OCI-LY7 (cell line): Measurements from ENCODE around the gene KBTBD8. TPM values are rescaled to one million over a fixed set of nuclear protein-coding genes. Genes with fewer than 3 reads are reported as not detected.
A peak's percentile ranks its signal among the peaks of the same experiment; 100 is the strongest.

Source experiments
- BruUV-seq: library from RNA; stranded (reverse); fragments of 400-500 nt; replicated peaks from 2 replicates; lab custom pipeline; 2021; lab: Mats Ljungman, UMichigan
- CTCF ChIA-PET: fragments of 300-600 bp; sonication (Branson Sonifier 250); formaldehyde crosslinking; loops from one replicate; lab custom pipeline; 2022; ENCODE audit warnings: antibody characterized with exemption; ENCODE audit not compliant: unreplicated experiment; lab: Charles Lee
- POLR2A ChIA-PET: fragments of 300-600 bp; sonication (Branson Sonifier 250); formaldehyde crosslinking; loops from one replicate; lab custom pipeline; 2022; ENCODE audit warnings: antibody characterized with exemption; lab: Charles Lee
- DNase-seq: peaks from one replicate; pipeline ENCODE4 v3.0.0-alpha.2; 2015; ENCODE audit warnings: low spot score
- H2AFZ ChIP-seq: fragments of 200-600 bp; sonication (generic), shearing (Covaris generic); 2 replicates; pipeline ENCODE4 v1.6.1; 2014; ENCODE audit warnings: mild to moderate bottlenecking, antibody characterized with exemption, low read length, moderate library complexity
- H3K27ac ChIP-seq: fragments of 200-600 bp; sonication (generic); 2 replicates; pipeline ENCODE4 v1.5.1; 2014; ENCODE audit warnings: mixed run types, low read depth, mild to moderate bottlenecking, moderate library complexity, low read length, inconsistent platforms; ENCODE audit not compliant: poor library complexity, severe bottlenecking
- H3K36me3 ChIP-seq: fragments of 200-600 bp; sonication (generic); 2 replicates; pipeline ENCODE4 v1.6.1; 2014; ENCODE audit warnings: mild to moderate bottlenecking, antibody characterized with exemption, low read length, moderate library complexity, mixed read lengths; ENCODE audit not compliant: insufficient read depth
- H3K4me1 ChIP-seq: fragments of 200-600 bp; sonication (generic); 2 replicates; pipeline ENCODE4 v1.5.1; 2014; ENCODE audit warnings: mild to moderate bottlenecking, low read length; ENCODE audit not compliant: insufficient read depth, poor library complexity, severe bottlenecking
- H3K4me2 ChIP-seq: fragments of 200-600 bp; sonication (generic); 2 replicates; pipeline ENCODE4 v1.6.1; 2014; ENCODE audit warnings: mild to moderate bottlenecking, low read length
- H3K4me3 ChIP-seq: fragments of 200-600 bp; sonication (generic); 2 replicates; pipeline ENCODE4 v1.5.1; 2014; ENCODE audit warnings: mild to moderate bottlenecking, low read depth, low read length; ENCODE audit not compliant: poor library complexity, severe bottlenecking
- H3K79me2 ChIP-seq: fragments of 200-600 bp; sonication (generic); 2 replicates; pipeline ENCODE4 v1.6.1; 2016; ENCODE audit warnings: low read depth, mild to moderate bottlenecking, low read length, moderate library complexity, mixed read lengths; ENCODE audit not compliant: insufficient read depth
- H3K9me2 ChIP-seq: fragments of 200-600 bp; sonication (generic); 2 replicates; pipeline ENCODE4 v1.6.1; 2016; ENCODE audit warnings: mild to moderate bottlenecking, low read length, mixed read lengths; ENCODE audit not compliant: insufficient read depth
- H3K9me3 ChIP-seq: fragments of 200-600 bp; sonication (generic); 2 replicates; pipeline ENCODE4 v1.6.1; 2014; ENCODE audit warnings: mild to moderate bottlenecking, mixed run types, low read length, mixed read lengths
- H4K20me1 ChIP-seq: fragments of 200-600 bp; sonication (generic); 2 replicates; pipeline ENCODE4 v1.6.1; 2014; ENCODE audit warnings: mild to moderate bottlenecking, antibody characterized with exemption, low read length, moderate library complexity, mixed read lengths; ENCODE audit not compliant: insufficient read depth
- CTCF ChIP-seq: fragments of 200-600 bp; sonication (generic); conservative IDR thresholded peaks from 2 replicates; pipeline ENCODE4 v1.5.1; 2014; ENCODE audit warnings: mild to moderate bottlenecking, antibody characterized with exemption, low read length, moderate library complexity, mixed read lengths
- EZH2phosphoT487 ChIP-seq: fragments of 200-600 bp; sonication (generic); IDR thresholded peaks from 2 replicates; pipeline ENCODE4 v1.6.1; 2018; ENCODE audit warnings: low read depth, borderline replicate concordance, mild to moderate bottlenecking, mixed run types, antibody characterized with exemption, low read length, moderate library complexity, mixed read lengths
- intact Hi-C: fragments of 100-400 bp; cut with micrococcal nuclease; formaldehyde crosslinking; loops from one replicate; pipeline ENCODE4 v1.10.0; 2022; ENCODE audit not compliant: unreplicated experiment
- total RNA-seq, 2 experiments: library from RNA; depleted of rRNA in 1 of 2; stranded (reverse); fragments of >200 nt in 1 of 2; shearing (Covaris generic) in 1 of 2; gene quantifications; 2 replicates each; pipeline ENCODE4 v1.2.3, GENCODE V29; 2014 to 2022

KBTBD8 gene
- total RNA-seq, 2 experiments from 2014 or later, result 16.4 to 24.8 TPM

DNA sequence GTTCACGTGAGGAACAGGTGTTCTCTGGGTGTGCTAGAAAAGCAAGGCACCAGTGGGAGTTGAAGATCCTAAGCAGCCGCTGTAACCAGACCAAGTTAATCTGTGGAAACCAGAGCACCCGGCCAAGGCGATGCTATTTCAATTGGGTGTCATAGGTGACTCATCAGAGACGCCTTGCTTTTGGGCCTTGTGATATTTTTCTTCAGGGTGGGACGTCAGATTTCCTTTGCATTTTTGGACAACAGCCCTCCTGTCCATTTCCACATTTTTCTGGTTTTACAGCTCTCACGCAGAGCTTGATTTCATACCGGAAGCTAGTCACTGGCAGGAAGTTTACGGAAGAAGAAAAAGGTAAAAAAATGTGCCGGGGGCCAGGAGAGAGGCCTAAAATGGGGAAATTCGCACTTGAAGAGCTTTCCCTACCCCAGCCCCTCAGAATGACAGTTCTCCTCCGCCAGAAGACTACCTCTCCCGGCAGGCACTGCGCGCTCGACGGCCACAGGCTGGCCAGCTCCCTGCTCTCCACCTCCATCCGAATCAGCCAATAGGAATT, 471 bp upstream of the KBTBD8 start:
- peak overlapping the region; percentile 70 for H3K4me2 ChIP-seq
- H3K9me3 ChIP-seq, result no peaks in the 10 kb centered on the region
- no TSS peak for BruUV-seq
- H3K4me1 ChIP-seq, result peaks cover 44% of the 10 kb centered on the region
- peaks cover 15% of the 10 kb centered on the region; the same call in 1 of the 2 replicates for H4K20me1 ChIP-seq
- ChIA-PET POLR2A (interaction anchor here (0.6 to 4.4 kb wide), 22 partner anchors 8 to 503 kb away, joined by 3 to 68 read pairs (median 6); no protein-coding TSS in a partner anchor), CTCF (interaction anchor here (0.6 to 1.1 kb wide), 7 partner anchors 9 to 596 kb away, joined by 3 to 6 read pairs (median 4); no protein-coding TSS in a partner anchor)
- no peak overlapping the region for H3K27ac ChIP-seq
- H3K36me3 ChIP-seq, result peaks cover 17% of the 10 kb centered on the region
- peak overlapping the region; percentile 92 for H3K4me3 ChIP-seq
- H3K79me2 ChIP-seq, result peaks cover 37% of the 10 kb centered on the region
- H2AFZ ChIP-seq, result peak overlapping the region; percentile 78
- TF ChIP-seq EZH2phosphoT487, result no peak
- no peak for TF ChIP-seq CTCF
- no peak for DNase-seq
- no peaks in the 10 kb centered on the region for H3K9me2 ChIP-seq
- intact Hi-C loops, result loop anchor here (1.0 kb wide), 2 partner anchors 19 to 51 kb away; no protein-coding TSS in a partner anchor

GRCh38 chr3:66998904-66999235, 763 bp downstream of the KBTBD8 start:
- Histone ChIP-seq H3K4me1 (peaks cover 50% of the 10 kb centered on the region), H3K27ac (peak overlapping the region; percentile 18), H3K79me2 (peaks cover 46% of the 10 kb centered on the region), H3K4me3 (peak overlapping the region; percentile 92), H3K9me3 (no peaks in the 10 kb centered on the region), H4K20me1 (peaks cover 15% of the 10 kb centered on the region; the same call in 1 of the 2 replicates), H3K36me3 (peaks cover 29% of the 10 kb centered on the region), H3K9me2 (no peaks in the 10 kb centered on the region), H2AFZ (no peak overlapping the region), H3K4me2 (peak overlapping the region; percentile 85)
- CTCF ChIA-PET, result no interaction called here
- no TSS peak for BruUV-seq
- intact Hi-C loops, result loop anchor here (1.0 kb wide), 2 partner anchors 17 to 49 kb away; no protein-coding TSS in a partner anchor
- no peak for TF ChIP-seq EZH2phosphoT487
- no peak for TF ChIP-seq CTCF
- POLR2A ChIA-PET, result interaction anchor here (1.0 to 4.4 kb wide), 9 partner anchors 8 to 48 kb away, joined by 3 to 68 read pairs (median 8); no protein-coding TSS in a partner anchor
- DNase-seq, result peak; percentile 16

DNA sequence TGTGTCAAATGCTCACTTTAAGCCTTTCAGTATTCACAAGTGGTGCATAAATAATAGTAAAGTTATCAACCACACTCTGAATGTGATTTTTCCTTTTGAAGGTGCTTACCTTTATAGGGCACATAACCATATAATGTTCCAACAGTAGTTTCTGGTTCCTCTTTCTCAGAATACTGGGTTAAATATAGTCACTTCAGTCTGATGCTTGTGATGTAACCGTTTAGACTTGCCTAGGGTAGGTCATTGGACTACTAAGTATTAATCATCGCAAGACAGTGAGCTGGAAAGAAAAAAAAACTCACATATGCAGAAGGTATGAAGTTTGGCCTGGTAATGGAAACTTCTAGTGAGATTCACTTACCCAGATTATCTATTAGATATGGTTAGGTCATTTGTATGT, 1.9 kb downstream of the KBTBD8 start:
- Histone ChIP-seq H3K9me2 (no peaks in the 10 kb centered on the region), H3K27ac (peak overlapping the region; percentile 43), H3K4me2 (peak overlapping the region; percentile 85), H3K36me3 (peaks cover 40% of the 10 kb centered on the region), H2AFZ (no peak overlapping the region), H3K79me2 (peaks cover 58% of the 10 kb centered on the region), H4K20me1 (peaks cover 19% of the 10 kb centered on the region; the same call in 1 of the 2 replicates), H3K4me1 (peaks cover 61% of the 10 kb centered on the region), H3K9me3 (no peaks in the 10 kb centered on the region), H3K4me3 (peak overlapping the region; percentile 92)
- DNase-seq, result peak; percentile 82
- POLR2A ChIA-PET, result interaction anchor here (0.5 to 4.4 kb wide), 8 partner anchors 9 to 702 kb away, joined by 3 to 68 read pairs (median 4); no protein-coding TSS in a partner anchor
- intact Hi-C loops, result loop anchor here (5.0 kb wide), 1 partner anchor 503 kb away; no protein-coding TSS in a partner anchor
- CTCF ChIA-PET, result interaction anchor here (1.1 kb wide), 1 partner anchor 17 kb away, joined by 3 read pairs; no protein-coding TSS in a partner anchor
- TF ChIP-seq EZH2phosphoT487, result no peak
- TF ChIP-seq CTCF, result no peak
- BruUV-seq, result no TSS peak
